BLaER1 (cell line): ENCODE measurements around the gene RASGRP1.

Experiments
- H3K27ac ChIP-seq: shearing (Covaris generic); formaldehyde crosslinking; 2 replicates; pipeline ENCODE4 v1.8.1; 2022
- H3K27me3 ChIP-seq: shearing (Covaris generic); formaldehyde crosslinking; 2 replicates; pipeline ENCODE4 v1.8.1; 2022
- H3K36me3 ChIP-seq: shearing (Covaris generic); formaldehyde crosslinking; 2 replicates; pipeline ENCODE4 v1.8.1; 2022
- H3K4me1 ChIP-seq: shearing (Covaris generic); formaldehyde crosslinking; 2 replicates; pipeline ENCODE4 v1.8.1; 2022
- H3K4me2 ChIP-seq: shearing (Covaris generic); formaldehyde crosslinking; 2 replicates; pipeline ENCODE4 v1.8.1; 2022
- H3K4me3 ChIP-seq: shearing (Covaris generic); formaldehyde crosslinking; 2 replicates; pipeline ENCODE4 v1.8.1; 2022
- H3K9ac ChIP-seq: shearing (Covaris generic); formaldehyde crosslinking; 2 replicates; pipeline ENCODE4 v1.8.1; 2022
- H3K9me3 ChIP-seq: shearing (Covaris generic); formaldehyde crosslinking; 2 replicates; pipeline ENCODE4 v1.8.1; 2022
- H4K20me1 ChIP-seq: shearing (Covaris generic); formaldehyde crosslinking; 2 replicates; pipeline ENCODE4 v1.8.1; 2022
- Cebpa-rat ChIP-seq: shearing (Covaris generic); IDR thresholded peaks from 2 replicates; pipeline ENCODE4 v1.8.1; 2022

The RASGRP1 gene

DNA sequence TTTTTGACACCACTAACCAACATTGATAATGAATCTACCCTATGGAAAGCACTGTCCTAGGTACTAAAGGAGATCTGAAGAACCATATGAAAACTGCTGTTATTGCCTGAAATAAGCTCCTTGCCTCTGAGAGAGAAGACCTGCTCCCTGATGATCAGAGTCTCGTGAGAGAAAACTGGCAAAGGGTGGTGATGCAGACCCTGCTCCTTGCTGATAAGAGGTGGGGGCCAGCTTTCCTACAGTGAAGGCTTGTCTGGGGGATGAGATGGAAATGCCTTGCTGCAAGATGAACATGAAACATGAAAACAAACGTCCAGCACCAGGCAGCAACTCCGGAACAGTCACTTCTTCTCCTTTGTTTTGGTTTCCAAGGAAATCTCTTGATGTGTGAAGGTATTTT is 31.9 kb downstream of the RASGRP1 start:
- Histone ChIP-seq H3K9me3 (no peaks in the 10 kb centered on the region), H3K4me3 (no peak overlapping the region), H4K20me1 (peaks cover 10% of the 10 kb centered on the region; the same call in 1 of the 2 replicates), H3K4me2 (no peak overlapping the region), H3K4me1 (0 out of 2 replicates have a peak, but pooled peaks cover 7% of the 10 kb centered on the region), H3K9ac (no peak overlapping the region), H3K27ac (no peak overlapping the region), H3K36me3 (peaks cover 14% of the 10 kb centered on the region; the same call in 1 of the 2 replicates), H3K27me3 (no peaks in the 10 kb centered on the region)
- no peak for TF ChIP-seq Cebpa-rat

GRCh38 chr15:38531509-38531908 is 33.1 kb downstream of the RASGRP1 start:
- Histone ChIP-seq H3K9ac (no peak overlapping the region), H3K27me3 (no peaks in the 10 kb centered on the region), H3K4me2 (no peak overlapping the region), H3K4me3 (no peak overlapping the region), H3K36me3 (peaks cover 11% of the 10 kb centered on the region; the same call in 1 of the 2 replicates), H3K9me3 (no peaks in the 10 kb centered on the region), H4K20me1 (peaks cover 20% of the 10 kb centered on the region), H3K27ac (no peak overlapping the region), H3K4me1 (0 out of 2 replicates have a peak, but pooled peaks cover 7% of the 10 kb centered on the region)
- no peak for TF ChIP-seq Cebpa-rat

DNA sequence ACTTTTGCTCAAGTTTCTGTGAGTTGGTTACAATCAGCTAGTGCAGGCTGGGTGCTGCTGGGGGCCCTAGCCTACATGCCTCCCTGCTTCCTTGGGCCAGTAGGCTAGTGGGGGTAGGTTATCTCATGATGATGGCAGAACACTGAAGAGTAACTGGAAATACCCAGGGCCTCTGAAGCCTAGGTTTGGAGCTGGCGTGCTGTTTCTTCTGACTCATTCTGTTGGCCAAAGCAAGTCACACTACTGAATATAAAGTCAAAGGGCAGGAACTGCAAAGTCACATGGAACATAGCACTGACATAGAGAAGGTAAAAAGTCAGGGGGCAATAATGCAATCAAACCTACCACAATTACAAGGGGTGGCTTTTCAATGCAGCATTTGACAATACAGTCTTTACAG is 34.5 kb downstream of the RASGRP1 start:
- no peaks in the 10 kb centered on the region for H3K27me3 ChIP-seq
- no peak overlapping the region for H3K27ac ChIP-seq
- H3K4me3 ChIP-seq, result no peak overlapping the region
- no peaks in the 10 kb centered on the region for H3K4me1 ChIP-seq
- H3K9me3 ChIP-seq, result no peaks in the 10 kb centered on the region
- peaks cover 17% of the 10 kb centered on the region for H3K36me3 ChIP-seq
- no peak overlapping the region for H3K9ac ChIP-seq
- no peak for TF ChIP-seq Cebpa-rat
- peaks cover 23% of the 10 kb centered on the region for H4K20me1 ChIP-seq
- no peak overlapping the region for H3K4me2 ChIP-seq

DNA sequence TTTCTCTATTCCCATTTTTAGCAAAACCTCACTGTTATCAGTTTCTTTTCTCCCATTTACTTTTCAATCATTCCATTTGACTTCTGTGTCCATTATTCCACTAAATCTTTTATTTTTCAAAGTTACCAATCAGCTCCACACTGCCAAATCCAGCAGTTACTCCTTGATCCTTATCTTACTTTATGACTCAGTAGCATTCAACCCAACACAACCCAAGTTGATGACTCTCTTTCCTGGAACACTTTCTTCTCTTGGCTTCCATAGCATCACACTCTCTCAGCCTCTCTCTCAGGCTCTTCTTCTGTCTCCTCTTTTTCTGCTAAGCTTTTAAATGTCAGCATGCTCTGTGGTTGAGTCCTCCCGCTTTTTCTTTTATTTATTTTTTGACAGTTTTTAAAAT is 36.3 kb downstream of the RASGRP1 start:
- H3K9me3 ChIP-seq, result no peaks in the 10 kb centered on the region
- peaks cover 23% of the 10 kb centered on the region for H4K20me1 ChIP-seq
- no peaks in the 10 kb centered on the region for H3K4me1 ChIP-seq
- no peak overlapping the region for H3K27ac ChIP-seq
- H3K4me2 ChIP-seq, result no peak overlapping the region
- no peak overlapping the region for H3K4me3 ChIP-seq
- no peaks in the 10 kb centered on the region for H3K27me3 ChIP-seq
- H3K9ac ChIP-seq, result no peak overlapping the region
- TF ChIP-seq Cebpa-rat, result no peak
- H3K36me3 ChIP-seq, result peaks cover 20% of the 10 kb centered on the region

- no peaks in the 10 kb centered on the region for H3K27me3 ChIP-seq
- no peaks in the 10 kb centered on the region for H3K9me3 ChIP-seq
- no peak for TF ChIP-seq Cebpa-rat
- H4K20me1 ChIP-seq, result peaks cover 16% of the 10 kb centered on the region
- H3K4me2 ChIP-seq, result no peak overlapping the region
- H3K36me3 ChIP-seq, result peaks cover 16% of the 10 kb centered on the region
- H3K27ac ChIP-seq, result no peak overlapping the region
- no peak overlapping the region for H3K9ac ChIP-seq
- no peak overlapping the region for H3K4me3 ChIP-seq
- no peaks in the 10 kb centered on the region for H3K4me1 ChIP-seq
Observed at GRCh38 chr15:38526158-38526557, 38.5 kb downstream of the RASGRP1 start.

- no peak for TF ChIP-seq Cebpa-rat
- Histone ChIP-seq H3K36me3 (peaks cover 15% of the 10 kb centered on the region), H3K27me3 (no peaks in the 10 kb centered on the region), H3K4me1 (no peaks in the 10 kb centered on the region), H3K27ac (no peak overlapping the region), H3K4me2 (no peak overlapping the region), H4K20me1 (peaks cover 13% of the 10 kb centered on the region; the same call in 1 of the 2 replicates), H3K4me3 (no peak overlapping the region), H3K9ac (no peak overlapping the region), H3K9me3 (no peaks in the 10 kb centered on the region)
Observed at GRCh38 chr15:38525489-38525888, 39.1 kb downstream of the RASGRP1 start.

- Histone ChIP-seq H3K9me3 (no peaks in the 10 kb centered on the region), H3K9ac (no peak overlapping the region), H3K36me3 (peaks cover 15% of the 10 kb centered on the region), H3K27me3 (no peaks in the 10 kb centered on the region), H3K27ac (no peak overlapping the region), H3K4me2 (no peak overlapping the region), H4K20me1 (peaks cover 13% of the 10 kb centered on the region; the same call in 1 of the 2 replicates), H3K4me1 (no peaks in the 10 kb centered on the region), H3K4me3 (no peak overlapping the region)
- TF ChIP-seq Cebpa-rat, result no peak
Observed at GRCh38 chr15:38524156-38524555, 40.5 kb downstream of the RASGRP1 start.

- no peaks in the 10 kb centered on the region for H3K27me3 ChIP-seq
- no peak overlapping the region for H3K27ac ChIP-seq
- peaks cover 13% of the 10 kb centered on the region; the same call in 1 of the 2 replicates for H4K20me1 ChIP-seq
- H3K4me1 ChIP-seq, result no peaks in the 10 kb centered on the region
- H3K36me3 ChIP-seq, result peaks cover 20% of the 10 kb centered on the region
- H3K4me3 ChIP-seq, result no peak overlapping the region
- H3K4me2 ChIP-seq, result no peak overlapping the region
- H3K9me3 ChIP-seq, result no peaks in the 10 kb centered on the region
- no peak for TF ChIP-seq Cebpa-rat
- no peak overlapping the region for H3K9ac ChIP-seq
Observed at GRCh38 chr15:38522922-38523321, 41.7 kb downstream of the RASGRP1 start.

DNA sequence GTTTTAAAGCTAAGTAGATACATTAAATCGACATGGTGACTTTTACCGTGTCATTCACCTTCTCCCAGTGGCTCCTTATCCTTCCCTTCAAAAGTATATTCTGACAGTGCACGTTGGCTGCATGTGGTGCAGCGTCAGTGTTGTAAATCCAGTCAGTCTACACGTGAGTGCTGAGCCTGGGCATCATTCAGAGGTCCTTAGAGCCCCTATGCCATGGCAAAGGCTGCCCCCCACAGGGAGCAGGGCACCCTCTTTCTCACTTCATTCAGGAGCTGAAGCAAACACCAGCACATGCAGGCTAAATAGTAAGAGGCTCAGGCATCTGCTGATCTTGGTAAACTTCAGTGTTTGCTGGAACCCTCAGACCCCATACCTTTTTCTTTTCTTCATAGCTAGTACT is 43.3 kb downstream of the RASGRP1 start:
- no peaks in the 10 kb centered on the region for H3K4me1 ChIP-seq
- no peak overlapping the region for H3K4me2 ChIP-seq
- H3K27ac ChIP-seq, result no peak overlapping the region
- no peaks in the 10 kb centered on the region for H3K27me3 ChIP-seq
- no peak for TF ChIP-seq Cebpa-rat
- H3K4me3 ChIP-seq, result no peak overlapping the region
- no peak overlapping the region for H3K9ac ChIP-seq
- no peaks in the 10 kb centered on the region for H3K9me3 ChIP-seq
- H3K36me3 ChIP-seq, result peaks cover 26% of the 10 kb centered on the region
- peaks cover 1% of the 10 kb centered on the region; the same call in 1 of the 2 replicates for H4K20me1 ChIP-seq

GRCh38 chr15:38520035-38520434 is 44.6 kb downstream of the RASGRP1 start:
- H3K4me1 ChIP-seq, result peaks cover 2% of the 10 kb centered on the region

DNA sequence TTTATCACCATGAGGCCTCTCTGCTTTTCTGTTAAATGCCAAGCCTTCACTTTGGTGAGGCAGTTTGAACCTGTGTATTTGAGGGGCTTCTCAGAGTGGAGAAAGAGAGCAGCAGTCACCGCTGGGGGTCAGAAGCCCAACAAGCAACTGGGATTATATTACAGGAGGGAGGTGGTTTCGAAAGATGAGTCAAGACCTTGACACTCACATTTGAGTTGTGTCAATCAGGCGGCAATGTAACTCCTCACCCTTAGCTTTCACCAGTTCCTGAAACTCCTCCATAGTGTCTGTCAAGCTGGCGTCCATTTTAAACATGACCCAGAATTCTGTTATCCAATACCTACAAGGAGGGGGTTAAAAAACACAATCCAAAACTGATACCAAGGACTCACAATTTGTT is 46.5 kb downstream of the RASGRP1 start:
- H3K4me1 ChIP-seq, result peaks cover 12% of the 10 kb centered on the region
- H3K36me3 ChIP-seq, result peaks cover 17% of the 10 kb centered on the region
- H3K27ac ChIP-seq, result no peak overlapping the region
- H3K27me3 ChIP-seq, result no peaks in the 10 kb centered on the region
- no peak overlapping the region for H3K4me2 ChIP-seq
- no peaks in the 10 kb centered on the region for H4K20me1 ChIP-seq
- TF ChIP-seq Cebpa-rat, result no peak
- H3K9me3 ChIP-seq, result no peaks in the 10 kb centered on the region
- no peak overlapping the region for H3K9ac ChIP-seq
- no peak overlapping the region for H3K4me3 ChIP-seq

More at GRCh38 chr15:38520035-38520434, 44.6 kb downstream of the RASGRP1 start:
- no peaks in the 10 kb centered on the region for H3K27me3 ChIP-seq
- no peak overlapping the region for H3K4me3 ChIP-seq
- H3K36me3 ChIP-seq, result peaks cover 26% of the 10 kb centered on the region
- no peak overlapping the region for H3K27ac ChIP-seq
- no peaks in the 10 kb centered on the region for H4K20me1 ChIP-seq
- H3K9me3 ChIP-seq, result no peaks in the 10 kb centered on the region
- H3K9ac ChIP-seq, result no peak overlapping the region
- TF ChIP-seq Cebpa-rat, result no peak
- no peak overlapping the region for H3K4me2 ChIP-seq
